Mucosa of descending colon (tissue), 3 donors: ENCODE data around the gene MRAP. TPM values are rescaled to one million over a fixed set of nuclear protein-coding genes. Genes with fewer than 3 reads are reported as not detected.
"Not testable (repeated sequence)": the region's sequence is repeated elsewhere in the genome, so short reads cannot be mapped to it uniquely, and the experiment has no call there.

Source experiments
- ATAC-seq: fragments of 200-7000 bp; cut with Tn5 transposase; one replicate; pipeline ENCODE4 v1.9.1; 2020; ENCODE audit warnings: mild to moderate bottlenecking, moderate library complexity
- DNase-seq, 3 donors: peaks; one replicate each; pipeline ENCODE4 v3.0.0-alpha.2; 2020
- H3K36me3 ChIP-seq: fragments of 200-600 bp; one replicate; pipeline ENCODE4 v1.8.0; 2021; ENCODE audit warnings: low read depth, mild to moderate bottlenecking
- H3K4me1 ChIP-seq: fragments of 200-600 bp; one replicate; pipeline ENCODE4 v1.8.0; 2021; ENCODE audit warnings: low read depth, mild to moderate bottlenecking
- H3K4me3 ChIP-seq: fragments of 200-600 bp; one replicate; pipeline ENCODE4 v1.8.0; 2021; ENCODE audit warnings: mild to moderate bottlenecking
- H3K9me3 ChIP-seq: fragments of 200-600 bp; one replicate; pipeline ENCODE4 v1.8.0; 2021; ENCODE audit warnings: mild to moderate bottlenecking
- intact Hi-C, 2 donors: fragments of 100-400 bp; cut with DNase I in 1 of 2; cut with micrococcal nuclease in 1 of 2; formaldehyde crosslinking; loops; one replicate each; pipeline versions ENCODE4 v1.11.0 to v1.11.1; 2022; cut with DNase I, micrococcal nuclease
- total RNA-seq, 3 donors: library from RNA; stranded (reverse); fragmentation: NEBNext Ultra II Directional in 2 of 3; extraction: Animal tissue kit (Norgen Biotek cat#: 25700) in 2 of 3; gene quantifications; one replicate each; pipeline versions ENCODE4 v1.2.1 to v1.2.4, GENCODE V29; 2021 to 2023
- TF ChIP-seq, protein P1 (sequence below): fragments of 200-600 bp; IDR thresholded peaks from one replicate; pipeline ENCODE4 v1.8.0; 2022; ENCODE audit warnings: antibody characterized with exemption, mild to moderate bottlenecking
- donor health status: DM: no; HTN: no; CAD: no; lungs with moderate emphysema.
- donor health status: DM: no; HTN: no; CAD: no.
- donor health status: DM: no; HTN: yes; CAD: no.

The MRAP gene
- total RNA-seq, 3 donors from 2014 or later, result not detected

DNA sequence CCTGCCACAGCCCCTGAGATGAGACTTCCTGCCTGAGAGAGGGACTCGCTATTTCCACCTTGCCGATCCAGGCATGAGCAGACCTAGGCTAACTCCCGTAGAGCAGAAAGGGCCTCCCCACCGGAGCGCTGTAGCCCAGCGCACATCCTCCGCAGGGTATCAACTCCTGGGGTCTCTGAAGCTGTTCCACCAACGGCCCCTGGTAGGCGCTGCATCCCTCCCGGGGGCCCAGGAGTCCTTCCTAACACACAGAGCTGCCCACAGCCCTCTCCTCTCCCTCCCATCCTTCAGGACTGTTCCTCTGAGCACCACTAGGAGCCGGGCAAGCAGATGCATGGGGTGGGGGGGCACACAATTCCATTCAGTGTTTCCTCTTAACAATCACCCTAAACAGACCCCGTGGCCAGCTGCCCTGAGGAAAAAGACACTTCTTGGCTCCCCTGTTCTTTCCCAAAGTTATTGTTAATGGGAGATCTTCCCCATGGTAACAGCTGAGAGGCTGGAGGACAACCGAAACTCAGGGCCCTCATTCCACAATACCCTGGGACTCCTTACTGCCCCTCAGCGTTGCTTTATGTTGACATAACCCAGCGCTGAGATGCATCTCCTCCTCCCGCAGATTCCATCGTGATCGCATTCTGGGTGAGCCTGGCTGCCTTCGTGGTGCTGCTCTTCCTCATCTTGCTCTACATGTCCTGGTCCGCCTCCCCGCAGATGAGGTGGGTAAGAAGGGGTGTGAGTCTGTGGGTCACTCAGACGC lies 7.5 kb downstream of the MRAP start:
- ATAC-seq, result no peak
- TF ChIP-seq, protein P1, sequence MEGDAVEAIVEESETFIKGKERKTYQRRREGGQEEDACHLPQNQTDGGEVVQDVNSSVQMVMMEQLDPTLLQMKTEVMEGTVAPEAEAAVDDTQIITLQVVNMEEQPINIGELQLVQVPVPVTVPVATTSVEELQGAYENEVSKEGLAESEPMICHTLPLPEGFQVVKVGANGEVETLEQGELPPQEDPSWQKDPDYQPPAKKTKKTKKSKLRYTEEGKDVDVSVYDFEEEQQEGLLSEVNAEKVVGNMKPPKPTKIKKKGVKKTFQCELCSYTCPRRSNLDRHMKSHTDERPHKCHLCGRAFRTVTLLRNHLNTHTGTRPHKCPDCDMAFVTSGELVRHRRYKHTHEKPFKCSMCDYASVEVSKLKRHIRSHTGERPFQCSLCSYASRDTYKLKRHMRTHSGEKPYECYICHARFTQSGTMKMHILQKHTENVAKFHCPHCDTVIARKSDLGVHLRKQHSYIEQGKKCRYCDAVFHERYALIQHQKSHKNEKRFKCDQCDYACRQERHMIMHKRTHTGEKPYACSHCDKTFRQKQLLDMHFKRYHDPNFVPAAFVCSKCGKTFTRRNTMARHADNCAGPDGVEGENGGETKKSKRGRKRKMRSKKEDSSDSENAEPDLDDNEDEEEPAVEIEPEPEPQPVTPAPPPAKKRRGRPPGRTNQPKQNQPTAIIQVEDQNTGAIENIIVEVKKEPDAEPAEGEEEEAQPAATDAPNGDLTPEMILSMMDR, result no peak
- no peak overlapping the region for H3K4me3 ChIP-seq
- no peaks in the 10 kb centered on the region for H3K9me3 ChIP-seq
- no peak for DNase-seq
- intact Hi-C loops, result no loop called here
- no peaks in the 10 kb centered on the region for H3K4me1 ChIP-seq
- no peaks in the 10 kb centered on the region for H3K36me3 ChIP-seq

DNA sequence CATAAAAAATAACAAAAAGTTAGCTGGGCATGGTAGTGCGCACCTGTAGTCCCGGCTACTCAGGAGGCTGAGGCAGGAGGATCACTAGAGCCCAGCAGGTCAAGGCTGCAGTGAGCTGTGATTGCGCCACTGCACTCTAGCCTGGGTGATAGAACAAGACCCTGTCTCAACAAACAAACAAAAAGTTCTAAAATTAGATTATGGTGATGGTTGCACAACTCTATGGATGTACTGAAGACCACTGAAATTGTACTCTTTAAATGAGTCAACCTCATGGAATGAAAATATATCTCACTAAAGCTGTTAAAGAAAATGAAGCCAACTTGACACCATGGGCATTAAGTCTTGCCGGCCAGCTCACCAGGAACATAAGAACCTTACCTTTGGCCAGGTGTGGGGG lies 9.1 kb downstream of the MRAP start:
- intact Hi-C loops, result no loop called here
- Histone ChIP-seq H3K9me3 (no peaks in the 10 kb centered on the region), H3K4me3 (no peak overlapping the region), H3K4me1 (no peaks in the 10 kb centered on the region), H3K36me3 (no peaks in the 10 kb centered on the region)
- DNase-seq, result no peak
- ATAC-seq, result no peak
- TF ChIP-seq, protein P1, result no peak

DNA sequence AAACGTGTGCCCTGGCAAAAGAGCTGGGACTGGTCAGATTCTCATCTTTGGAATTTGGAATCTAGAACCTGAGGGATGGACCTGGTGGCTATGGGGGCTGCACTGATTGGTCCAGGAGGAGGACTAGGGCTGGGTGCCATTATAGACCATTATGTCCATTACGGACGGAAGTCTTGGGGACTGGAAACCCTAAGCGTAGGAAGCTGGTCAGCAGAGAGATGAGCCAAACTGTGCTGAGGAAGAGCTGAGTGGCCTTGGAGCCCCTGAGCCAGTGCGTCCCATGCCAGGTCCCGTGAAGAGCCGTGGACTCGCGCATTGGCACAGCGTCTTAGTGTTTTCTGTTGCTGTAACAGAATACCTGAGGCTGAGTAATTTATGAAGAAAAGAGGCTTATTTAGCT lies 10.0 kb downstream of the MRAP start:
- no peak for DNase-seq
- intact Hi-C loops, result no loop called here
- TF ChIP-seq, protein P1, result no peak
- Histone ChIP-seq H3K4me3 (no peak overlapping the region), H3K9me3 (no peaks in the 10 kb centered on the region), H3K36me3 (no peaks in the 10 kb centered on the region), H3K4me1 (no peaks in the 10 kb centered on the region)
- ATAC-seq, result no peak

DNA sequence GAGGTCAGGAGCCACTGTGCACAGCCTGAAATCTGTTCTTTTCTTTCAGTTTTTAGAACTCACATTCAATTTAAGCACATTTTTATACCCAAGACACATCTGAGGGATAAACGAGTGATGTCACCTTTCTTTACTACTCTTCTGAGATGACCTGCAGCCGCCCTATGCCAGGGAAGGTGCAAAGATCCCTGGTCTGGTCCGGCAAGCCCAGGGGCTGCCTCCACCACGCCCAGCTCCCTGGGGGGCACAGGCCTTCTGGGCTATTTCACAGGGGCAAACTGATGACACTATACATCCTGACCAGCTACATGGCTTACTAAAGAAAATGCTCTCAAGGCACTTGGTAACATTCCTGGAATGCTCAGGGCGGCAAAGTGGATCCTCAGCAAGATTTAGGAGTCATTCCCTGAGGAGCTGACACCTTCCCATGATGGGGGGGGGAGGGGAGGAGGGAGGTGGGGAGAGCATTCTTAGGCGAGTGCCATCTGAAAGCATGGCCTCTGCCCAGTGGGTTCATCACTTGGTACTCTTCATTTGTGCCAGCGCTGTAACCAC lies 11.3 kb downstream of the MRAP start:
- DNase-seq (no peak), ATAC-seq (no peak)
- Histone ChIP-seq H3K9me3 (no peaks in the 10 kb centered on the region), H3K36me3 (no peaks in the 10 kb centered on the region), H3K4me1 (no peaks in the 10 kb centered on the region), H3K4me3 (no peak overlapping the region)
- intact Hi-C loops, result no loop called here
- TF ChIP-seq, protein P1, result no peak

DNA sequence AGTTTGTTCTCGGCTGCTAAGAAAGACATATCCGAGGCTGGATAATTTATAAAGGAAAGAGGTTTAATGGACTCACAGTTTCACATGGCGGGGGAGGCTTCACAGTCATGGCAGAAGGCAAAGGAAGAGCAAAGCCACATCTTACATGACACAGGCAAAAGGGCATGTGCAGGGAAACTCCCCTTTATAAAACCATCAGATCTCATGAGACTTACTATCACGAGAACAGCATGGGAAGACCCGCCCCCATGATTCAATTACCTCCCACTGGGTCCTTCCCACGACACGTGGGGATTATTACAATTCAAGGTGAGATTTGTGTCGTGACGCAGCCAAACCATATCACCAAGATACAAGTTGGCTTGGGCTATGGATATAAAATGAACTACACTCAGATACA lies 12.3 kb downstream of the MRAP start:
- H3K9me3 ChIP-seq, intact Hi-C loops, H3K4me3 ChIP-seq, H3K36me3 ChIP-seq, H3K4me1 ChIP-seq, DNase-seq, ATAC-seq: not testable (repeated sequence)

DNA sequence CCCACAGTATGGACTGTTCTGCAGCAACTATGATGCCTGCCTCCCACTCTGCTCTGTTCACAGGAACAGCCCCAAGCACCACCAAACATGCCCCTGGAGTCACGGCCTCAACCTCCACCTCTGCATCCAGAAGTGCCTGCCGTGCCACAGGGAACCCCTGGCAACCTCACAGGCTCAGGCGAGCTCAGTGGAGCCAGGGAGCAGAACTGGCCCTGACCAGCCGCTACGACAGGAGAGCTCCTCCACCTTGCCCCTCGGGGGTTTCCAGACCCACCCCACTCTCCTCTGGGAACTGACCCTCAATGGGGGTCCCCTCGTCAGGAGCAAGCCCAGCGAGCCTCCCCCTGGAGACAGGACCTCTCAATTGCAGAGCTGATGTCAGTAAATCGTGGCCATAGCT lies 13.0 kb downstream of the MRAP start:
- ATAC-seq, result no peak
- intact Hi-C loops, result no loop called here
- H3K4me1 ChIP-seq, result no peaks in the 10 kb centered on the region
- no peaks in the 10 kb centered on the region for H3K9me3 ChIP-seq
- DNase-seq, result no peak
- TF ChIP-seq, protein P1, result no peak
- no peaks in the 10 kb centered on the region for H3K36me3 ChIP-seq
- H3K4me3 ChIP-seq, result no peak overlapping the region
